NT2/D1 (cell line): ENCODE data around the gene CTSV.

Source experiments
- SUZ12 ChIP-seq: IDR thresholded peaks from 2 replicates; pipeline ENCODE4 v1.6.1; 2011; ENCODE audit not compliant: insufficient read length, insufficient read depth; ENCODE audit errors: extremely low read depth
- YY1 ChIP-seq: IDR thresholded peaks from 2 replicates; pipeline ENCODE4 v1.6.1; 2011; ENCODE audit not compliant: insufficient read length, insufficient read depth

DNA sequence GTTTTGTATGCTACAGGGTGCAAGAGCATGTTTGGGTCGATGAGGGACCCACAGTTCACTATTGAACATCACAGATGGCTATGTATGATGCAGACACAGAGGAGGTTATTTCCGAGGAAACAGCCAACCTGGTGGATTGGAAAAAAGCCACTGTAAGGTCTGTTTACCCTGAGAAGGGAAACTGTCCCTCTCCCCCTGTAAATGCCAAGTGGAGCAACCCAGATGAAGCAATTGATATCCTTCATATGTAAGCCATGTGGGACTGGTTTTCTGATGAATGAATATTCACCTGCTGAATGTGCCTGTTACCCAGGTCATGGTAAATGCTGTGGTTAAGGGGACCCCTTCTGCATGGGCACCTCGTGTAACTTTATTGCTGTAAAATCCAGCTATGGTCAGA is 14.8 kb upstream of the CTSV start:
- TF ChIP-seq SUZ12 (no peak), YY1 (no peak)
